ENCODE results near the gene BMPR1B.

BMPR1B gene

GRCh38 chr4:95085124-95085833, 327.5 kb downstream of the BMPR1B start:
- DNase-seq (ENCODE audit: low read depth in 2 of 3, low spot score in 1 of 3): no peak

GRCh38 chr4:95086551-95086950, 328.8 kb downstream of the BMPR1B start:
- no peak for DNase-seq (ENCODE audit: low read depth in 2 of 3, low spot score in 1 of 3)

- no peak for DNase-seq (ENCODE audit: low read depth in 2 of 3, low spot score in 1 of 3)
Measured at GRCh38 chr4:95087657-95088455, 330.1 kb downstream of the BMPR1B start.

- DNase-seq (ENCODE audit: low read depth in 2 of 3, low spot score in 1 of 3): no peak
Measured at GRCh38 chr4:95091272-95091671, 333.5 kb downstream of the BMPR1B start.

- DNase-seq (ENCODE audit: low read depth in 2 of 3, low spot score in 1 of 3): no peak
Measured at GRCh38 chr4:95092766-95093165, 335.0 kb downstream of the BMPR1B start.

- no peak for DNase-seq (ENCODE audit: low read depth in 2 of 3, low spot score in 1 of 3)
Measured at GRCh38 chr4:95093460-95093859, 335.7 kb downstream of the BMPR1B start.

GRCh38 chr4:95093936-95094929, 336.5 kb downstream of the BMPR1B start:
- DNase-seq (ENCODE audit: low read depth in 2 of 3, low spot score in 1 of 3): no peak

- no peak for DNase-seq (ENCODE audit: low read depth in 2 of 3, low spot score in 1 of 3)
Measured at GRCh38 chr4:95095348-95095974, 337.7 kb downstream of the BMPR1B start.

GRCh38 chr4:95102162-95102790, 344.5 kb downstream of the BMPR1B start:
- DNase-seq (ENCODE audit: low read depth in 2 of 3, low spot score in 1 of 3): no peak

- no peak for DNase-seq (ENCODE audit: low read depth in 2 of 3, low spot score in 1 of 3)
Measured at GRCh38 chr4:95105112-95105511, 347.4 kb downstream of the BMPR1B start.

- DNase-seq (ENCODE audit: low read depth in 2 of 3, low spot score in 1 of 3): no peak
Measured at GRCh38 chr4:95105983-95106382, 348.2 kb downstream of the BMPR1B start.

GRCh38 chr4:95106408-95106928, 348.7 kb downstream of the BMPR1B start:
- DNase-seq (ENCODE audit: low read depth in 2 of 3, low spot score in 1 of 3): no peak

- DNase-seq (ENCODE audit: low read depth in 2 of 3, low spot score in 1 of 3): no peak
Measured at GRCh38 chr4:95107004-95107403, 349.2 kb downstream of the BMPR1B start.

- no peak for DNase-seq (ENCODE audit: low read depth in 2 of 3, low spot score in 1 of 3)
Measured at GRCh38 chr4:95107635-95108034, 349.9 kb downstream of the BMPR1B start.

GRCh38 chr4:95108883-95109421, 351.2 kb downstream of the BMPR1B start:
- DNase-seq (ENCODE audit: low read depth in 2 of 3, low spot score in 1 of 3): no peak

GRCh38 chr4:95114521-95114920, 356.8 kb downstream of the BMPR1B start:
- no peak for DNase-seq (ENCODE audit: low read depth in 2 of 3, low spot score in 1 of 3)

GRCh38 chr4:95118497-95118896, 360.7 kb downstream of the BMPR1B start:
- DNase-seq (ENCODE audit: low read depth in 2 of 3, low spot score in 1 of 3): no peak

- DNase-seq (ENCODE audit: low read depth in 2 of 3, low spot score in 1 of 3): no peak
Measured at GRCh38 chr4:95120456-95120855, 362.7 kb downstream of the BMPR1B start.

- no peak for DNase-seq (ENCODE audit: low read depth in 2 of 3, low spot score in 1 of 3)
Measured at GRCh38 chr4:95122001-95122400, 364.2 kb downstream of the BMPR1B start.

Measured in stimulated activated CD4-positive, alpha-beta T cell treated with anti-CD3 and anti-CD28 coated beads, Interleukin-12 subunit alpha, Interleukin-12 subunit beta, amount 100 ng/mL, for 48 hours (primary cell).